Measurements from ENCODE around the gene ZKSCAN5. TPM values are rescaled to one million over a fixed set of nuclear protein-coding genes. Genes with fewer than 3 reads are reported as not detected.

The ZKSCAN5 gene
- total RNA-seq (ENCODE audit: low replicate concordance), result 8.1 and 10.1 TPM in 2 replicates

DNA sequence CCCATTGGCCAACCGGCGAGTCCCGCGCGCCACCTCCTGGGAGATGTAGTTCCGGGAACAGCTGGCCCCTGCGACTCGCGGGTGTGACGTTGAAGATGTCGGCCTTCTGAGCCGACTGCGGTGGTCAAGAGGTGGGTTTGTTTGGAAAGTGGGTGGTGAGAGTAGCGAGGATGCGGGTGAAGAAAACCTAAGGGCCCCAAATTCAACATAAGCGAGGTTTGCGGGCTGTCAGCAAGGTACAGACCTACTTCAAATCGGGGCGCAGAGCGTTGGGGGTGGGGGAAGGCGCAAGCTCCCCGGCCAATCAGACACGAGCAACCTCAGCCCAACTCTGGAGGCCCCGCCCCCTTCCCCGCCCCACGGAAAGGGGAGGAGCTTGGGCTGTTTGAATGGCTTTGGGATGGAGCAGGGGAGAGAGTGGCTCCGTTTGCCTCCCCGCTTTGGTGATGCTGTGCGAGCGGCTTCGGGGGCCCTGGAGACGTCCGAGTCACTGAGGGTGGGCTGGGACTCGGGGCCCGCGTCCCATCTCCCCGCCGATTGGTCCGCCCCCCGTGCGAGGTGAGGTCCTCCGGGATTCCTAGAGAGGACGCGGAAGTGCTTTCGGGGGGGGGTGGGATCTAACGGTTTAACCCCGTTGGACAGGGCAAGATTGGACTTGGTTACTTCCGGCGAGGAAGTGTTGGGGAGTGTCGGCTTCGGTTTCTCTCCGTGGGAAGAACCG is at the start of gene ZKSCAN5:
ZKSCAN5 (plus strand) TSS at position 60 of the 721 bp plus-strand sequence. CDS start 1,383 bp downstream, outside the sequence.

DNA sequence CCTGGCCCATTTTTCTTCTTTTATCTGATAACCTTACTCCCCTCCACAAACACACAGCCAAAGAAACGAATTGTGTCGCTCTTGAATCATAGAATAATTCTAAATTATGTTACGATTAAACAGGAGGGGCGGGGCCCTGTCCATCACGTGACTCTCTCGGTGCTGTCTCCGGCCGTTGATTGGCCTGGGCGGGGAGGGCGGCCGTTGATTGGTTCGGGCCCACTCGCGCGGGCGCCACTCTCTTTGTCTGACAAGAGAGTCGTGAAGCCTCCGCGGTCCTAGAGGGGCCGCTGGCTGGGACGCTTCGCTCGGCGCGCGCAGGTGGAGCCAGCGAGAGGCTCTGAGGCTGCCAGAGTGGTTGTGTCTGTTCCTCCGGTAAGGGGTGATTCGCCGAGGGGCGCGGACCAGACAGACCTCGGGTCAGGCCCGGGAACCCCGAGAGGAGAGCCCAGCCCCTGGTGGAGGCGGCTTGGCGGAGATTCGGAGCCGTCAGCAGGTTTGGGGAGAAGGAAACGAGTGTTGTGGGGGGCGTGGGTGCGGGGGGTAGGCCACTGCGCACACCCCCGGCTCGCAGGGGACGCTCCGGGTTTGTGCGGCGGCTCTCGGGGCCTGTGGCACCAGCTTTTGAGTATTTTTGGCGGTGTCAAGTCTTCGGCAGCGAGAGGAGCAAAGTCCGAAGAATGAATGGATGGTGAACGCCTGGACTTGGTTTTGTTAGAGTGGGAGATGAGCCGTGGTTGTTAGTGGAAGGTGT is 31.7 kb upstream of the ZKSCAN5 start, which contains the start of gene ZNF789:
ZNF789 (plus strand) TSS at position 330 of the 754 bp plus-strand sequence. CDS start 3,567 bp downstream, outside the sequence.

DNA sequence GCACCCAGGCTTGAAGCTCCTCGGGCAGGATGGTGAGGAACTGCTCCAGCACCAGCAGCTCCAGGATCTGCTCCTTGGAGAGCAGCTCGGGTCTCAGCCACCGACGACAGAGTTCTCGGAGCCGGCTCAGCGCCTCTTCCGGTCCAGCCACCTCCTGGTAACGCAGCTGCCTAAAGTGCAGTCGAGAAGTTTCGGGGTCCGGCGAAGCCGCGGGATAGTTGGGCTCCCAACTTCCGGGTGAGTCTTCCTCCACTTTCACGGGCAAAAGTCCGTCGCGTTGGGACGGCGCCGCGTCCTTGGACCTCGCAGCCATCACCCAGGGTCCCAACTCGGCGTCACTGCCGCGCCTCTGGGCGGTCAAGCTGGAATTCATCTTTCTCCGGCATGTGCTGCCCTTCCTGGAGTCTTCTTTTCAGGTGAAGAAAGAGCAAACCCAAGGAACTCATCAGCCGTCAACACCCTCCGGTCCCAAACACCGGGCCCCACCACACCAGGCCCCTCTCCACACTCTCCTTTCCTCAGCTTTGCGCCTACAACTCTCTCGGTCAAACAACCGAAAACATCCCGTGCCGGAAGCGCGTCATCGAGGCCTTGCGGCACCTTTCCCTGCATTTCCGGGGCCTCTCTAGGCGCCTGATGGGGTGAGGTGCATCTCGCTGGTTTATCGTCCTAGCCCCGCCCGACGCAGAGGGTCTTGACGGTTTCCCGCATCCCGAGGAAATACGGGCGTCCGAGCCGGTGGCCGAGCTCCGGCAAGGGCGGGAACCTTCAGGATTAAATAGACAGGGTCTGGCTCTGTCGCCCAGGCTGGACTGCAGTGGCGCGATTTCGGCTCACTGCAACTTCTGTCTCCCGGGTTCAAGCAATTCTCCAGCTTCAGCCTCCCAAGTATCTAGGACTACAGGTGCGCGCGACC is 4.5 kb upstream of the ZKSCAN5 start, which contains the start of gene ZNF394:
ZNF394 (minus strand) TSS at position 561 of the 916 bp plus-strand sequence; CDS start at position 373, 188 bp downstream.

DNA sequence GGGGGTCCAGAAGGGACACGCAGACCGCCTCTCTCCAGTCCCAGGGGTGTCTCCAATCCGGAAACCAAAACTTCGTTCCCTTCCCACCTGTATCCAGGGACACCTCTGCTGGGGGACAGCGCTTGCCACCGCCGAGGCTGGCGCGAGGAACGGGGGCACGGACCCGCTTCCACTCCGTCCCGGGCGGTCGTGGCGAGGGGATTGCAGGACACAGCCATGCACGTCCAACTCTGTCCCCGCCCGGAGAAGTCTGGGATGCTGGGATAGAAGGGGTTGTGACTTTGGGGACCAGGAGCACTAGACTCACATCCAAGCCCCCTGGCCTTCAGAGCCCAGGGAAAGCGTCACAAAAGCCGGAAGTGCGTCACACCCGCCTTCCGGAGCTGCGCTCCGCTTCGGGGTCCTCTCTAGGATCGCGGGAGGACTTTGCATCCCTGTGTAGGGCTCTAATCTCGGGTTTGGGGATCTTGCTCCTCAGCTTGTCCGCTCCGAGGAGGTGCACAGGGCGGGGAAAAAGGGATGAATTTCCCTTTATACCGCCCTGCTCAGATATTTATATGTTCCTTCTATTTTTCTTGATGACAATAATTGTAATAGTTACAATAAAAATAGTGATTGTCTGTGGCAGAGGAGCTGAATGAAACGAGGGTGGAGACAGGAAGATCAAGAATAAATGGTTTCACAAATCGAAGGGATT is 47.5 kb downstream of the ZKSCAN5 start, which contains the start of gene FAM200A:
FAM200A (minus strand) TSS at position 348 of the 697 bp plus-strand sequence. CDS start 3,707 bp downstream, outside the sequence.

DNA sequence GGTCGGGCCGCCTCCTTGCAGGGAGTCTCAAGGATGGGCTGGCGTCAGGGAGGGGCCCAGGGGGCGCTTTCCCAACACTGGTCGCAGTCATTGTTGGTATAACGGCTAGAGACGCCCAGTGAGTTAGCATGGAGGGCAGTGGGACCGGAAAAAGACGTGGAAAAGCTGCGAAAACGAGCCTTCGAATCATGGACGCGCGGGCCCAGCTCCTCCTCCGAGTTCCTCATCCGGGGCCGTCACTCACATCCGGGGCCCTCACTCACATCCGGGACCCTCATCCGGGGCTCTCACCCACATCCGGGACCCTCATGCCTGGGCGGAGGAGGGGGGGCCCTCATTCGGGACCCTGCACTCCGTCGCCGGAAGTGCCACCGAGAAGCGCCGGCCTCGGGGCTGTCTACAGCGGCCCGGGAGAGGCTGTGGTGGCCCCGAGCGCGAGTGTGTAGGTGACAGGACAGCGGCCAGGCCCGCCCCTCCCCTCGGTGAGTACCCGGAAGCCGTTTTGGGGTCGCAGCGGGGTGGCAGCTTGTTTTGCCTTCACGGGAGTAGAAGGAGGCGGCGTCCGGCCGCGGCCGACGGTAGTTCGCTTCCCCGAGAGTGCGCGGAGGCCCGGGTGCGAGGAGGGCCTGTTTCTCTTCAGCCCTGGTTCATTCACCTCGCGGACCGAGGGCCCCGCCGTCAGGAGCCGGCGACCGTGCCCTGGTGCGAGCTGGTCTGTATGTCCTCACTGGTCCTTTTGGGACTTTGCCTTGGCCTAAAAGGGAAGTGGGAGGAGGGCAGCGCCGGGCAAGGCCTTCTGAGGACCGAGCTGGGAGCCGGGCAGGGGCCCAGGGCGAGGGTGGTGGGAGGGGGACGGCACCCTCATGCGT is 54.1 kb downstream of the ZKSCAN5 start, which contains the start of gene ZNF655:
ZNF655 (plus strand) TSS at position 337 of the 869 bp plus-strand sequence. CDS start 1,918 bp downstream, outside the sequence.

Other genes with a start within 250 kb of the ZKSCAN5 start
- 0.08 TPM in 1 of 2 replicates, not detected in the other for gene MYH16, start 231.8 kb upstream of the ZKSCAN5 start, total RNA-seq (ENCODE audit: low replicate concordance)
- gene ARPC1A, start 178.8 kb upstream of the ZKSCAN5 start, total RNA-seq (ENCODE audit: low replicate concordance), result 163 and 223 TPM in 2 replicates
- 380 and 552 TPM in 2 replicates for gene ARPC1B, start 129.9 kb upstream of the ZKSCAN5 start, total RNA-seq (ENCODE audit: low replicate concordance)
- 25.0 and 28.9 TPM in 2 replicates for gene PDAP1, start 96.1 kb upstream of the ZKSCAN5 start, total RNA-seq (ENCODE audit: low replicate concordance)
- 109 and 191 TPM in 2 replicates for gene BUD31, start 95.7 kb upstream of the ZKSCAN5 start, total RNA-seq (ENCODE audit: low replicate concordance)
- gene PTCD1, start 65.9 kb upstream of the ZKSCAN5 start, total RNA-seq (ENCODE audit: low replicate concordance), result 5.1 and 6.5 TPM in 2 replicates
- 23.5 and 27.0 TPM in 2 replicates for gene CPSF4, start 65.7 kb upstream of the ZKSCAN5 start, total RNA-seq (ENCODE audit: low replicate concordance)
- 136 and 465 TPM in 2 replicates for gene ATP5MF, start 38.5 kb upstream of the ZKSCAN5 start, total RNA-seq (ENCODE audit: low replicate concordance)
- 1.8 and 5.0 TPM in 2 replicates for gene ZNF789, start 31.8 kb upstream of the ZKSCAN5 start, total RNA-seq (ENCODE audit: low replicate concordance)
- gene ZNF394, start 4.4 kb upstream of the ZKSCAN5 start, total RNA-seq (ENCODE audit: low replicate concordance), result 17.2 and 20.7 TPM in 2 replicates
- 4.6 and 5.1 TPM in 2 replicates for gene FAM200A, start 47.5 kb downstream of the ZKSCAN5 start, total RNA-seq (ENCODE audit: low replicate concordance)
- 28.0 and 45.1 TPM in 2 replicates for gene ZNF655, start 54.0 kb downstream of the ZKSCAN5 start, total RNA-seq (ENCODE audit: low replicate concordance)
- 0.53 and 1.2 TPM in 2 replicates for gene TMEM225B, start 93.6 kb downstream of the ZKSCAN5 start, total RNA-seq (ENCODE audit: low replicate concordance)
- gene ZSCAN25, start 112.3 kb downstream of the ZKSCAN5 start, total RNA-seq (ENCODE audit: low replicate concordance), result 7.9 and 9.2 TPM in 2 replicates
- gene CYP3A5, start 175.3 kb downstream of the ZKSCAN5 start, total RNA-seq (ENCODE audit: low replicate concordance), result not detected in 2 replicates
- 0.23 TPM in 1 of 2 replicates, not detected in the other for gene CYP3A7, start 230.5 kb downstream of the ZKSCAN5 start, total RNA-seq (ENCODE audit: low replicate concordance)